ENCODE results near the gene TIFAB.

Gene TIFAB

GRCh38 chr5:135457424-135458071, 5.4 kb upstream of the TIFAB start:
- DNase-seq: peak; percentile 85

GRCh38 chr5:135456238-135457099, 4.3 kb upstream of the TIFAB start:
- peak; percentile 9 for DNase-seq

- DNase-seq: no peak
These were observed 3.7 kb upstream of the TIFAB start for GRCh38 chr5:135455876-135456237.

GRCh38 chr5:135454946-135455345, 2.8 kb upstream of the TIFAB start:
- no peak for DNase-seq

DNA sequence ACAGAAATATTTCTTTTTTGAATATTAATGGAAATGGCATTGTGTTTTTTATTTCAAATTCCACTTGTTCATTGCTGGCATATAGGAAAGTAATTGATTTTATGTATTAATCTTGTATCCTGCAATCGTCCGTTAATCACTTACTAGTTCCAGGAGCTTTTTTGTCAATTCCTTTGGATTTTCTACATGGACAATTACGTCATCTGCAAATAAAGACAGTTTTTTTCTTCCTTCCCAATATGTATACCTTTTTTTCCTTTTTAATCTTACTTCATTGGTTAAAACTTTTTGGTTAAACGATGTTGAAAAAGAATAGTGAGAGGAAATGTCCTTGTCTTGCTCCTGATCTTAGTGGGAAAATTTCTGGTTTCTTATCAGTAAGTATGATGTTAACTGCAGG, 1.5 kb upstream of the TIFAB start:
- DNase-seq: no peak

DNA sequence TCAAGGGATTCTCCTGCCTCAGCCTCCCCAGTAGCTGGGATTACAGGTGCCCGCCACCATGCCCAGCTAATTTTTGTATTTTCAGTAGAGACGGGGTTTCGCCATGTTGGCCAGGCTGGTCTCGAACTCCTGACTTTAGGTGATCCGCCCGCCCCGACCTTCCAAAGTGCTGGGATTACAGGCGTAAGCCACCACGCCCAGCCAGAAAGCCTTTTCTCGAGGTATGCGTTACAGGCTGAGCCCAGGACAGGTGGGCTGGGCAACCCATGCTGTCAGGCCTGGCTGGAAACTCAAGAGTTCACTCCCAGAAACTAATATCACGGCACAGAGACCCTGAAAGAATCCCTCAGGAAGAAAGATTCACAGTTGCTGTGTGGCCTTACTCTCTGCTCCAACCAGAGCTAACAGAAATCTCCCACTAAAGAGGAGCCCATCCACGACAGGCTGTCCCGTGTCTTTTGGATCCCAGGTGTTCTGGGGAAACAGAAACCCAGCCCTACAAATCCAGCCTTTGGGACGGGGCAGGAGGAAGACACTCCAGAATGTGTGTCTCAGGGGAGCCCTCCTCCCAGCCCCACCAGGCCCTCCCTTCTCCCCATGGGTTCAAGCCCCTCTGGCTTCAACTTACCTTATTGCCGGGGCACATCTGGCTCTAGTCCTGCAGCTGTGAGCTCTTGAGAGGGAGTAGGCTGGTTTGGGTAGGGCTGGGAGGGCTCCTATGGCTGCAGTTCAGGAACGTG, 400 bp downstream of the TIFAB start:
- DNase-seq: no peak

DNA sequence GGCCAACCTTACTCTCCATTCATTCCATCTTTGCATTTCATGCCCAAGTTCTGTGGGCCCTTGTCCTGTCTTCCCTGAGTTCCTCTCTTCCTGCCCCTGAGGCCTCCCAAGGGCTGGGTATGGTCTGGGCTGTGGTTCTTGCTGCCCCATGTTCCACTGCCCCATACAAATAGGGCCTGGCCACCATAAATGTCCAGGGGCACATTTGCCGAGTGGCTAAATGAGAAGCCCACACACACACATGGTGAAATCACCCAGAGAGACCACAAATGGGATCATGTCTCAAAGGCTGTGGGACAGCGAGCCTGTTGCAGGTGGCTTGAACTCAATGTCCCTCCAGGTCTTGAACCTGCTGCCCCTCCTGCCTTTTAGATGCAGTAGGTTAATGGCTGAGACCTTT, 1.2 kb downstream of the TIFAB start:
- no peak for DNase-seq

DNA sequence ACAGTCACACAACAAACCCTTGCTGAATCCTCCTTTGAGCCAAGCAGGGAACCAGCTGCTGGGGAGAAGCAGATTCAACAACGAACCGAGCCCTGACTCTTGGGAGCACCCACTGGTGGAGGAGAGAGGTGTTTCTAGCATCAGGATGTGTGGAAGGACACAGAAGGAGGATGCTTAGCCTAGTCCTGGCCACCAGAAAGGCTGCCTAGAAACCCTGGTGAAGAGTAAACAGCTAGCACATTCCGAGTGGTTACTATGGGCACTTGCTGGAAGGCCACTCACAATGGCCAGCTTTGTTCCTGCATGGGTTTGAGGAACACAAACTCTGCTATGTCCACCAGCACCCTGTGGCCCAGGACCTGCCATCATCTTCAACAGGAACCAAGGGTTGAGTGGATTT, 1.8 kb downstream of the TIFAB start:
- DNase-seq: peak; percentile 11

DNA sequence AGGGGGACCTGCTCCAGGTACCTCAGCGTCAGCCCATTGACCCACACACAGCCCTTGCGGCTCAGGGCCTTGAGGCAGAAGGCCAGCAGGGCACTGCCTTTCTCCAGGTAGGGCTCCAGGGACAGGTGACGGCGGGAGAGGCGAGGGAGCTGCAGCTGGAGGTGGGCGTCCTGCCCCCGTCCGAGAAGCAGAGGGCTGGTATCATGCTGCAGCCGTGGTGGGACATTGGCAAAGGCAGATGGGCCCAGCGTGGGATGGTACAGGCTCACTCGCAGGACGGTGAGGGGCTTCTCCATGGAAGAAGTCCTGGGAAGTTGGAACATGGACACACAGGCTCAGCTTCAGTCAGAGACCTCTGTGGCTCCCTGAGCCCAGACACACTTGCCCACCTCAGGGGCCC, 2.5 kb downstream of the TIFAB start:
- DNase-seq: no peak

DNA sequence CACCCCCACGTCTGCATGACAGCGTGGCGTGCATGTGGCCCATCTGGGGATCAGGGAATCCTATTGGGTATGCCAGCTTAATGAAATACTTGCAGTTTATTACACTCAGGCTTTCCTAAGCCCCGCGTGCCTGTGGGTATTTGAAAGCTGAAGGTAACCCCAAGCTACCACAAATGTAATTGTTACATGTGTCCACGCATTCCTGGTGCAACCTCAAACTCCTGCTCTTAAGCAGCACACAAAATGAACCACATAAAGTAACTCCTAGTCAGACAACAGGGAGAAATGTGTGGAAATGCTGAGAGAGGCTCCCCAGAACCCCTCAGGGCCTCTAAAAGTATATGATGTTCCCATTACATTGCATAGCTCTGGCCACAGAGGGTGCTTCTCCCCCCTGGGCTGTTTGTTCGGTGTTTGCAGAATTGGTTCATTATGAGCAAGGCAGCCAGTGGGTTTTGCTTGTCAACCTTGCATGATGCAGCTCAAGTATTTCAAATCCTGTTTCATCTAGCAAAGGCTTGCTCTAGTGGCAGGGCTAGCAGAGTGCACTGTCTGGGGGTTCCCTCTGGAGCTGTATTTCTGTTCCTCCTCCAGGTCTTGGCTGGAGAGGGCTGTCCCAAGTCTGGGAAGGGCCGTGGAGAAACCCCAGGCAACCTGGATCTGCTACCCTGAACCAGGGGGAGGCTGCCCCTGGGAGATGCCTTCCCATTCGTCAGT, 3.2 kb downstream of the TIFAB start:
- DNase-seq: no peak

DNA sequence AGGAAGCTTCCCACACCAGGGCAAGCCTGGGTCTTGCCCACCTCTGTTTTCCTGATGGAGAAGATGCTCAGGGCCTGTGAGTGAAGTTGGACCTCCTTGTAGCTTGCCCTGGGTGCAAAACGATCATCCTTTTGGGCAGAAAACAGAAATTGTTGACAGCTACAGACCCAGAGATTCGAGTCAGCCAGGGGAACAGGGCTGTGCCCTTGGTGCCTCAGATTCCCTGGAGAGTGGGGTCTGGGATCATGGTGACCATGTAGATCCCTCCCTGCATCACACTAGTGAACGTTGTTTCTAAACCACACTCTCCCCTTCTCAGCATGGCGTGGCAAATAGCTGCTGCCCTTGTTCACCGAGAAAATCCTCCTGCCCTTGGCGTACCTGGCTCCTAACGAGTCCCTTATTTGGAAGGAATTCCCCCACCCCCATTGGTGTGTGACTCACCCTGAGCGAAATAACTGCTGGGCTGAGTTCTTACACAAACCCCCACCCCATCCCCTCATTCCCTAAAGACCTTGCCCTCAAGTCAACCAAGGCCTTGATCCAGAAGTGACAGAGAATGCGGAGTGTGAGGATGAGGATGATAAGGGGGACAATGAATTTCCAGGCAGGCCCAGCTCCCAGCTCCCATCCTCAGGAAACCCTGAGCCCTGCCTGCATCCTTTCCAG, 3.9 kb downstream of the TIFAB start:
- DNase-seq: no peak

DNA sequence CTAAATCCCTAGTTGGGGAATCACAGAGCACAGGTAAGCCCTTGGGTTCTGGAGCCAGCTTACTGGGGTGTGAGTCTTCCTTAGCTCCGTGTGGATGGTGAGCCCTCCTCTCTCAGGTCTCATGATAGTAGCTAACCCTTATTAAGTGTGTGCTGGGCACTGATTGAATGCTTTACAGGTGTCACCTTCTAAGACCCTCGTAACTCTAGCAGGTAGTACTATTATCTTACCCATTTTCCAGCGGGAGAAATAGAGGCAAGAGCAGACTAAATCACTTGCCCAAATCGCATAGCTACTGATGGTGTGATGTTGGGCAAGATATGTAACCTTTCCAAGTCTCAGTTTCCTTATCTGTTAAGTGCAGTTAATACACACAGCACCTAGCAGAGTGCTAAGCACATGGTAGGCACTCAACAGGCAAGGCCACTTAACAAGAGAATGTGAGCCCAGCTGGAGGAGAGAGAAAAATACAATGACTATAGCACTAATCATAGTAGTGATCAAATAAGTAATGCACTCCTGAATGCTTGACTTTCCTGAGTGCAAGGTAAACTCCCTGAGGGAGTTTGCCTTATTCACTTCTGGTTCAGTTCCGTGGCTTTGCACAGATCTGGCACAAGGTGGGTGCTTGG, 4.7 kb downstream of the TIFAB start, which contains the start of gene DCANP1:
Gene DCANP1, minus strand, starts transcription at position 51 of the 632 bp plus-strand sequence. CDS start 240 bp downstream, outside the sequence.
- DNase-seq: peak; percentile 56

DNA sequence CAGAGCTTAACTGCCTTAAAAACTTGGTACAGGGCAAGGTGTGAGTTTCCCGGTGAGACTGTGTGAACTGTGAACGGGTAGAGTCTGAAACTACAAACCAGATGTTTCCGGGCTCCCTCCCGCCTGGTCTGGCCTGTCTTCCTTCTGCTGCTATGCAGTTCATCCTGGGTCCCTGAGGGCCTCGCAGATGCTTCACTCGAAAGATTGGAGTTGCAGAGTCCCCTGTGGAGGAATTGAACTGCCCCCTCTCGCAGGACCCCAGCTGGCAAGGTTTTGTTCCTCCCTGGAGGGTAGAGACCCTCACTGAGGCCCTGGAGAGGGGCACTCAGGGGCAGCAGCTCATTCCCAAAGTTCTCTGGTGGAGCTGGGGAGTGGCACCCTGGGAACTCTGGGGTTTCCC, 5.5 kb downstream of the TIFAB start:
- no peak for DNase-seq

DNA sequence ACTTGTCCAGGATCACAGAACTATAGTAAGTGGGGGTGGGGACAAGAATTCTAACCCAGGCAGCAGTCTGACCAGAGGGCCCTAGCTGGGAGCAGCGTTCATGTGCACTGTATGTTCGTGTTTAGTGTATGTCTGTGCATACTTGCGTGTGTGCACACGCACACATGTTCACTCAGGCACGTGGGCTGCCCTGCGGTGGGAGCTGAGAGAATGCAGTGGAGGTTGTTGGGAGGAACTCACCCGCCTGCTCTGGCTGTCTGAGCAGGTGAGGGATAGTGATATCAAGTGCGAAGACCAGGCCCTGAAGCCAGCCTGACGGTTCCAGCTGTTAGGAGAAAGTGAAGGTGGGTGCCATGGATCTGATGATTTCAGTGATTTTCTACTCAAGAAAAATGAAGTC, 5.9 kb downstream of the TIFAB start:
- DNase-seq: no peak

DNA sequence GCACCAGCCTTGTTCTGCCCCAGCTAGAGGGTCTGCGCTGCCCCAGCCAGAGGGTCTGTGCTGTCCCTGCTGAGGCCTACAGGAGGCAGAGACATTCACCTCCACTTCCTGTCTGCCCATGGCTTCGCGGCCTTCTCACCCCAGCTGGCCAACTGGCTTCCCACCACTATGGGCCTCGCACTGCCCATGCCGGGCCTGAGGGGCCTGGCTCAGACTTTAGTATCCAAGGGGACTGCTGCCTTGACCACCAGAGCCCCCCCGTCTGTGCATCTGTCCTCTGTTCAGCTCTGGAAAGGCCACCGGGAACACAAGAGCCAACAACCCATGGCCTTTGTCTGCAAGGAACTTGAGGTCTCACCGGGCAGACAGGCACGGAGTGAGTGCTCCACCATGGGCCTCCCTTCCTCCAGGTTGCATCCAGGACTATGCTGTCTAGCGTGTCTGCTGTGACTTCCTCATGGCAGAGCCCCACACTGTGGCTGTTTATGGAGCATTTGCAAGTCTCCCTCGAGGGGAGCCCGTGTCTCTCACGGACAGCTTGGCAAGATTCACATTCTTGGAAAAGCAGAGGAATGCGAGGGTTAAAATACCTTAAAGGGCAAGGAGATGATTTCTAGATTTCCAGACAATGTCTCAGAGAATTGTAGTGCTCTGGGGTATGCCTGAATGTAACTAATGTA, 6.7 kb downstream of the TIFAB start:
- DNase-seq: no peak

GRCh38 chr5:135444881-135445280, 7.3 kb downstream of the TIFAB start:
- DNase-seq: no peak

GRCh38 chr5:135444360-135444759, 7.8 kb downstream of the TIFAB start:
- no peak for DNase-seq

DNA sequence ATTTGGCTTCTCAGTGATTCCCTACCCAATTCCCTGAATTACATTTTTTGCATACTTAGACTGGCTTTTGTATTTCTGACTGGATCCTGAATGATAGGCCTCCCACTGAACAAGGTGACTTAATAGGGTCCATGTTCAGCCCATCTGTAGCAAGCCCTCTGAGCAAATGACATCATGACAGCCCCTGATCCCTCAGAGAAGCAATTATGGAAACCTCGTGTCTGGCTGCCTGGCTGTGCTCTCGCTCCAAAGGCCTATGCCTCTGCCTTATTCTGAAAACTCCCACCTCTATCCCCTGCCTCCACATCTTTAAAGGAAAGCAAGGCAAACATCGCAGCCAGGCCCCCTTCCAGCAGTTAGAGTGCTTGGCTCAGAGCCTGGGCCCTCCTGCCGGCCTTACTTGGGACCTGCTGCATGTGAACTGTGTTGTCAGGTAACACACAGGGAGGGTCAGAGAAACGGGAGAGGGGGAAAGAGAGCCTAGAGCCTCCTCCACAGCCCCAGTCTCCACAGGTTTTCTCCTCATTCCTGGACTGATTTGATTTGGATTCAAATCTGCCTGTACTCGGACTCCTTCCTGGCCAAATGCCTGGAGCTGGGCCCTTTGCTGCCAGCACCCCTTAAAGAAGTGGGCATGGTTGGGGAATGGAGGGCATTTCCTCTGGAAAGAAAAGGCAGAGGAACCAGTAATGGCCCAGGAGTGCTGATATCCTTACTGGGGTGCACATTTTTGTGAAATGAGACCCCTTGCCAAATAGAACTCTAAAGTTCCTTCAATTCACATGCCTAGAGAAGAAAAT, 8.8 kb downstream of the TIFAB start:
- DNase-seq: no peak

DNA sequence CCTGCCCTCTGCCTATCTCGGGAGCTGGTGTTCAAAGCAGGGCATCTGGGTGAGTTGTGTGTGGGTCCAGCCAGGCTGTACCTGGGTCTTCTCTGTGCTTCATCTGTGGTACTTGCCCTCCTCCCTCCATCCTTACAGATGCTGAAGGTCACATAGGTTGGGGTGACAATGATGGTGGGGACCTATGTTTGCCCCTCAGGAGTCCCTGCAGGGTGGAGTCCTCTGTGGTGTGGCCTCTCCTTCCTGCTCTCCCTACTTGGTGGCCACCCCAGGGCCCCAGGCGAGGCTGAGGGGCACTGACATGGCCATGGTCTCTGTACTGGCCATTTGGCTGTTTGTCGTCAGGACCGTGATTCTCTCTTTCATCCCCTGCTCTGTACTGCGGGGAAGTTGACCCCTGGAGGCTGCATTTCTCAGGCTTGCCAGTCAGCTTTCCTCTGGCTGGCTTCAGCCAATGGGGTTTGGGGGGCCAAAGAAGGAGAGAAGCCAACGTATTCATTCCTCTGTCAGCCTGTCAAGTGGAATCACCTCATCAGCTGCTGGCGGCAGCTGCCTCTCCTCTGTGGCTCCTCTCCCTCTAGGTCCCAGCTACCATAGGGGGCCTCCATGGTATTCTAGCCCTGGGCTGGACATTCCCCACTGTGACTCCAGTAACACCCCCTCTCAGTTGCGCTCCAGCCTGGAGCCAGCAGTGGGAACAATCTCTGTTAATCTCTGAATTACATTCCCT, 9.6 kb downstream of the TIFAB start:
- no peak for DNase-seq

- DNase-seq: no peak
These were observed 10.2 kb downstream of the TIFAB start for GRCh38 chr5:135441919-135442318.
